Measurements from ENCODE around the gene GPR39. TPM values are rescaled to one million over a fixed set of nuclear protein-coding genes. Genes with fewer than 3 reads are reported as not detected.

Gene GPR39
- total RNA-seq, 4 donors from 2014 or later = 2.8 to 9.7 (median 5.4) TPM

DNA sequence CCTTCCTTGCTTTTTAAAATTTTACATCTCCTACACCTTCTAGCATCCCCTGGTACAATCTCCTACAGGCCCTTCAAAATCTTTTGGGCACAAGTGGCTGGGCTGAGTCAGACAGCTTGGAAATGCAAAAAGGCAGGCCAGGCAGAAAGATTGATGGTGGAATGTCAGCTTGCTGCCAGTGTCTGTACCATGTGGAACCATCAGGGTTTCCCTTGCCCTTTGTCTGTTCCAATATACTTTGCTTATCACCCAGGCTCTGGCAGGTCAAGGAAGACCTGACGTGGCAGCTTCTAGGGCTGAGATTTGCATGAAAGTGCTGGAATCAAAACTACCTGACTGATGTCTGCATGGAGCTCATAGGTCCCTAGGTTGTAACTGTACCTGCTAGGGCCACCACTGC is 33.3 kb downstream of the GPR39 start:
- no peak for DNase-seq
- Histone ChIP-seq H3K4me3 (replicated peaks in 1 of 3) (no peak overlapping the region), H3K27me3 (no peaks in the 10 kb centered on the region), H3K9me3 (no peaks in the 10 kb centered on the region), H3K27ac (no peak overlapping the region), H3K36me3 (no peaks in the 10 kb centered on the region), H3K4me1 (no peaks in the 10 kb centered on the region)
- 92 to 100% methylated on average over 1 of the region's 1 CpG for WGBS, 2 donors
- intact Hi-C loops (cut with DNase I) = no loop called here
- TF ChIP-seq, protein P1, sequence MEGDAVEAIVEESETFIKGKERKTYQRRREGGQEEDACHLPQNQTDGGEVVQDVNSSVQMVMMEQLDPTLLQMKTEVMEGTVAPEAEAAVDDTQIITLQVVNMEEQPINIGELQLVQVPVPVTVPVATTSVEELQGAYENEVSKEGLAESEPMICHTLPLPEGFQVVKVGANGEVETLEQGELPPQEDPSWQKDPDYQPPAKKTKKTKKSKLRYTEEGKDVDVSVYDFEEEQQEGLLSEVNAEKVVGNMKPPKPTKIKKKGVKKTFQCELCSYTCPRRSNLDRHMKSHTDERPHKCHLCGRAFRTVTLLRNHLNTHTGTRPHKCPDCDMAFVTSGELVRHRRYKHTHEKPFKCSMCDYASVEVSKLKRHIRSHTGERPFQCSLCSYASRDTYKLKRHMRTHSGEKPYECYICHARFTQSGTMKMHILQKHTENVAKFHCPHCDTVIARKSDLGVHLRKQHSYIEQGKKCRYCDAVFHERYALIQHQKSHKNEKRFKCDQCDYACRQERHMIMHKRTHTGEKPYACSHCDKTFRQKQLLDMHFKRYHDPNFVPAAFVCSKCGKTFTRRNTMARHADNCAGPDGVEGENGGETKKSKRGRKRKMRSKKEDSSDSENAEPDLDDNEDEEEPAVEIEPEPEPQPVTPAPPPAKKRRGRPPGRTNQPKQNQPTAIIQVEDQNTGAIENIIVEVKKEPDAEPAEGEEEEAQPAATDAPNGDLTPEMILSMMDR (IDR thresholded peaks at IDR 0.05) = no peak
- TF ChIP-seq POLR2A (IDR thresholded peaks at IDR 0.05) = no peak

DNA sequence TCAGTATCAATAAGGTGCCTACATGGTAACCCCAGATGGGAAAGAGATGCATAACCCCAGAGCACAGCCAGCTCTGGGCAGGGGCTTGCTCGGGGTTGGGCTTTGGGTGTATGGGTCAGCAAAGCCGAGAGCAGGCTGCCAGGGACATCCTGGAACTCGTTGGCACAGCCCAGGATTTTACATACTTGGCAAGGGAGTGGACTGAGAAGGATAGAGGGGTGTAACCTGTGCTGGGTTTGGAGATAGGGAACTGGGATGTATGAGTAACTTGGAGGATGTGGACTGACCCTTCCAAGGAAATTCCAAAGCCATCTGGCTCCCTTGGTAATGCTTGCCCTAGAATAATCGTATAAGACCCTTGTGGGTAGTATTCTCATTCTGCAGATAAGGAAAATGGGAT is 44.2 kb downstream of the GPR39 start:
- Histone ChIP-seq H3K9me3 (no peaks in the 10 kb centered on the region), H3K4me1 (no peaks in the 10 kb centered on the region), H3K4me3 (replicated peaks in 1 of 3) (no peak overlapping the region), H3K27me3 (no peaks in the 10 kb centered on the region), H3K36me3 (no peaks in the 10 kb centered on the region), H3K27ac (no peak overlapping the region)
- DNase-seq = no peak
- intact Hi-C loops (cut with DNase I) = no loop called here
- TF ChIP-seq, protein P1 (IDR thresholded peaks at IDR 0.05) = no peak
- TF ChIP-seq POLR2A (IDR thresholded peaks at IDR 0.05) = no peak
- WGBS, 2 donors = 59 to 69% methylated on average over 4 of the region's 4 CpGs

DNA sequence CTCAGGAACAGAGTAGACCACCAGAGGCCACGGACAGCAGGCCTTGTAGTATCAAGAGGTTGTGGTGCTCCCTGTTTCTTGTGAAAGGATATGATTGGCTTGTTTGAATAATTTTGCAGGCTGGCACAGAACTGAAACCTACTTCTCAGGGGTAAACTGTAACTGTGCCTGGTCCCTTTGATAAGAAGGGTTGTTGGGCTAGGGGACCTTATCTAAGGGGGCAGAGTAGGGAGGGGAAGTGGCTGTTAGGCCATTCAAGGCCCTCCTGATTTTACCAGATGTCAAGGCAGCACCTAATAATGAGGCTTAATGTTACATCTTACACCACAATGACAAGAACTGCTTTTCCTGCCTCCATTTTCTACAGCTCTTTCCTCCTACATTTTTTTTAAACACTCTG is 45.6 kb downstream of the GPR39 start:
- H3K27ac ChIP-seq = no peak overlapping the region
- TF ChIP-seq POLR2A (IDR thresholded peaks at IDR 0.05) = no peak
- TF ChIP-seq, protein P1 (IDR thresholded peaks at IDR 0.05) = no peak
- no peak overlapping the region for H3K4me3 ChIP-seq (replicated peaks in 1 of 3)
- no peaks in the 10 kb centered on the region for H3K27me3 ChIP-seq
- no peaks in the 10 kb centered on the region for H3K36me3 ChIP-seq
- WGBS, 2 donors = 67 to 87% methylated on average over 1 of the region's 1 CpG
- H3K9me3 ChIP-seq = no peaks in the 10 kb centered on the region
- no peak for DNase-seq
- intact Hi-C loops (cut with DNase I) = no loop called here
- H3K4me1 ChIP-seq = no peaks in the 10 kb centered on the region

DNA sequence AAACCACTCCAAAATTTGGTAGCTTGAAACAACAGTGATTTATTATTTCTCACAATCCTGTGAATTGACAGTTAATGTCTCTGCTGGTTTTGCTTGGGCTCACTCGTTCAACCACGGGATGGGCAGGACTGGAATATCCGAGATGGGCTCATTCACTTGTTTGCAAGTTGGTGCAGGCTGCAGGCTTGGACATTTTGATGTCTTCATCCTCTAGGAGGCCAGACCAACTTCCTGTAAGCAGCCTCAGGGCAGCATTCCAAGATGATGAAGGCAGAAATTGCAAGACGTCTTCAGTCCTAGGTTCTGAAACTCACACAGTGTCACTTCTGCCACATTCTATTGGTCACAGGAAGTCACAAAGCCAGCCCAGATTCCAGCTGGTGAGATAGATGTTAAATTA is 47.1 kb downstream of the GPR39 start:
- Histone ChIP-seq H3K27ac (no peak overlapping the region), H3K9me3 (no peaks in the 10 kb centered on the region), H3K27me3 (no peaks in the 10 kb centered on the region), H3K4me1 (no peaks in the 10 kb centered on the region), H3K4me3 (replicated peaks in 1 of 3) (no peak overlapping the region), H3K36me3 (no peaks in the 10 kb centered on the region)
- no peak for TF ChIP-seq POLR2A (IDR thresholded peaks at IDR 0.05)
- TF ChIP-seq, protein P1 (IDR thresholded peaks at IDR 0.05) = no peak
- 81 to 85% methylated on average over 4 of the region's 4 CpGs for WGBS, 2 donors
- intact Hi-C loops (cut with DNase I) = no loop called here
- DNase-seq = no peak

DNA sequence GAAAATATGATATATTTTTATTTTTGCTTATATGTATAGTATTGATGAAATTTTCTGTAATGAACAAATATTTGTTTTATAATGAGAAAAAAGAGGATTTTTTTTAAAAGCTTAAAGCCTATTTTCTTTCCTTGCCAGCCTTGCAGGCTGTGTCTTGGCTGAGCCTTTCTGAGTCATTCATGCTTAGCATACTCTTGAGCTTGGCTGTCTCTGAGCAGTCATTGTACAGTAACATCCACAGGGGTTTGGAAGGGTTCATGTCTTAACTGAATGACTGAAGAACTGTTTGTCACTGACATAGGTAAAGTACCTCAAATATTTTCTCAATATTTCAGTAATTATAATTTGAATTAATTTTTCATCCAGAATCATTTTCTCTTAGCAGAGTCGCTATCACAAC is 49.3 kb downstream of the GPR39 start:
- Histone ChIP-seq H3K4me3 (replicated peaks in 1 of 3) (no peak overlapping the region), H3K4me1 (no peaks in the 10 kb centered on the region), H3K27me3 (no peaks in the 10 kb centered on the region), H3K36me3 (no peaks in the 10 kb centered on the region), H3K27ac (no peak overlapping the region), H3K9me3 (no peaks in the 10 kb centered on the region)
- DNase-seq = no peak
- intact Hi-C loops (cut with DNase I) = no loop called here
- 85 to 91% methylated on average over 1 of the region's 1 CpG for WGBS, 2 donors
- TF ChIP-seq, protein P1 (IDR thresholded peaks at IDR 0.05) = no peak
- TF ChIP-seq POLR2A (IDR thresholded peaks at IDR 0.05) = no peak

Measured in thyroid gland (tissue), 4 donors.